ENCODE data around the gene RIMKLB.
A peak's percentile ranks its signal among the peaks of the same experiment; 100 is the strongest.
"Not testable (repeated sequence)": the region's sequence is repeated elsewhere in the genome, so short reads cannot be mapped to it uniquely, and the experiment has no call there.

Gene RIMKLB

DNA sequence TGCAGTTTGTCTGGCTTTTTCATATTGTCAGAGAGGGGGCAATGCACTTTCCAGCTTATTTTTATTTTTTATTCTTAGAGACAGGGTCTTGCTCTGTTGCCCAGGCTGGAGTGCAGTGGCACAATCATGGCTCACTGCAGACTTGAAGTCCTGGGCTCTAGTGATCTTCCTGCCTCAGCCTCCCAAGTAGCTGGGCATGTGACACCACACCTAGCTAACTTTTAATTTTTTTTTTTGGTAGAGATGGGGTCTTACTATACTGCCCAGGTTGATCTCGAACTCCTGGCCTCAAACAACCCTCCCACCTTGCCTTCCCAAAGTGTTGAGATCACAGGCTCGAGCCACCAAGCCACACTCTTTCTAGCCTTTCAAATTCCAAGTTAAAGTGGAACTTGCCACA, 120.7 kb downstream of the RIMKLB start:
- ChIA-PET POLR2A (ENCODE audit: low non-redundant PET) (interaction anchor here (0.6 kb wide), 1 partner anchor 82 kb away, joined by 3 read pairs; no protein-coding TSS in a partner anchor), CTCF (no interaction called here)
- TF ChIP-seq, protein P1, sequence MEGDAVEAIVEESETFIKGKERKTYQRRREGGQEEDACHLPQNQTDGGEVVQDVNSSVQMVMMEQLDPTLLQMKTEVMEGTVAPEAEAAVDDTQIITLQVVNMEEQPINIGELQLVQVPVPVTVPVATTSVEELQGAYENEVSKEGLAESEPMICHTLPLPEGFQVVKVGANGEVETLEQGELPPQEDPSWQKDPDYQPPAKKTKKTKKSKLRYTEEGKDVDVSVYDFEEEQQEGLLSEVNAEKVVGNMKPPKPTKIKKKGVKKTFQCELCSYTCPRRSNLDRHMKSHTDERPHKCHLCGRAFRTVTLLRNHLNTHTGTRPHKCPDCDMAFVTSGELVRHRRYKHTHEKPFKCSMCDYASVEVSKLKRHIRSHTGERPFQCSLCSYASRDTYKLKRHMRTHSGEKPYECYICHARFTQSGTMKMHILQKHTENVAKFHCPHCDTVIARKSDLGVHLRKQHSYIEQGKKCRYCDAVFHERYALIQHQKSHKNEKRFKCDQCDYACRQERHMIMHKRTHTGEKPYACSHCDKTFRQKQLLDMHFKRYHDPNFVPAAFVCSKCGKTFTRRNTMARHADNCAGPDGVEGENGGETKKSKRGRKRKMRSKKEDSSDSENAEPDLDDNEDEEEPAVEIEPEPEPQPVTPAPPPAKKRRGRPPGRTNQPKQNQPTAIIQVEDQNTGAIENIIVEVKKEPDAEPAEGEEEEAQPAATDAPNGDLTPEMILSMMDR (conservative IDR thresholded peaks at IDR 0.05; ENCODE audit: low read depth), result no peak
- H3K27ac ChIP-seq, result no peak overlapping the region
- no peak for DNase-seq (ENCODE audit: low spot score)

DNA sequence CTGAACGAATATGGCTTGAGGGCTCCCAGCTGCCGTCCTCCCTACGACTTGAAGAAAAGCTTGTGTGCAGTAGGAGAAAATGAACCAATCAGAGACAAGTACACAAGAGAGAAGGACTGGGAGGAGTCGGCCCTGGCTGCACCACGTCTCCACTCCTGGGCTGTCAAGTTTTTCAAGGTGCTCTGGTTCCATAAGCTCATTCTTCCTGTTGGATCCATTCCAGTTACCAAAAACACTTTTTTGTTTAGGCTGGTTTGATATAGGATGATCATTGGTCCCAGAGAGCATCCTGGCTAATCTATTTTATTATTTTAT, 121.8 kb downstream of the RIMKLB start:
- POLR2A ChIA-PET (ENCODE audit: low non-redundant PET), result no interaction called here
- DNase-seq (ENCODE audit: low spot score), result no peak
- TF ChIP-seq, protein P1 (conservative IDR thresholded peaks at IDR 0.05; ENCODE audit: low read depth), result no peak
- CTCF ChIA-PET, result no interaction called here
- H3K27ac ChIP-seq, result no peak overlapping the region

DNA sequence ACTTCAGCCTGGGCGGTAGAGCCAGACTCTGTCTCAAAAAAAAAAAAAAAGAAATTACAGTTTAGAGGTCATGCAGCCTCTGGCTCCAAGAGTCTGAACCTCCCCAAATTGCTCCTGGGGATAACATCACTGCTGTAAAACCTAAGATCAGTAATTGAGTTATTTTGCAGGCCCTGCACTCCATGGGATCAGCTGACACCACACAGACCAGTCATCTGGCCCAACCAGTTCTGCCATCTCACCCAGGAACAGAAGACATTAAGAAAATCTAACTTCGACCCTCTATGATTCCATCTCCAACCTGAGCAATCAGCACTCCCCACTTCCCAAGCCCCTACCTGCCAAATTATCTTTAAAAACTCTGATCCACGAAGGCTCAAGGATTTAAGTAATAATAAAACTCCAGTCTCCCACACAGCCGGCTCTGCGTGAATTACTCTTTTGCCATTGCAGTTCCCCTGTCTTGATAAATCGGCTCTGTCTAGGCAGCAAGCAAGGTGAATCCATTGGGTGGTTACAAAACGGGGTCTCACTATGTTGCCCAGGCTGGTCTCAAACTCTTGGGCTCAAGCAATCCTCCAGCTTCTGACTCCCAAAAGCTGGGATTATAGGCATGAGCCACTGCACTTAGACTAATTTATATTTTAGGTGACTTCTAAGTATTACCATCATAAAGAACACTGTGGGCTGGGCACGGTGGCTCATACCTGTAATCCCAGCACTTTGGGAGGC, 123.1 kb downstream of the RIMKLB start:
- CTCF ChIA-PET; H3K27ac ChIP-seq; POLR2A ChIA-PET (ENCODE audit: low non-redundant PET); DNase-seq (ENCODE audit: low spot score): not testable (repeated sequence)

DNA sequence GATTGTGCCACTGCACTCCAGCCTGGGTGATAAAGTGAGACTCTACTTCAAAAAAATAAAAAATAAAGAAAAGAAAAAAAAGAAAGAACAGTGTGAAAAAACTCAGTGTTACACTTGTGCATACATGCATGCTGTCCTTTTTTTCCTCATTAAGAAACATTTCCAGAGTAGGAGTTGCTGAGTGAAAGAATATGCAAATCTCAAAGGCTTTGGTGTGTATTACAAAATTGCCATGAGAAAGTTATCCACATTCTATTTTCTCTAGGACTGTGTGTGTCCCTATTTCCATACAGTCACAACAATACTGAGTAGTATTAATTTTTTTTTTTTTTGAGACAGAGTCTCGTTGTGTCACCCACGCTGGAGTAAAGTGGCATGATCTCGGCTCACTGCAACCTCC, 123.8 kb downstream of the RIMKLB start:
- no peak for DNase-seq (ENCODE audit: low spot score)
- no peak overlapping the region for H3K27ac ChIP-seq
- ChIA-PET POLR2A (ENCODE audit: low non-redundant PET) (no interaction called here), CTCF (interaction anchor here (0.6 to 1.8 kb wide), 3 partner anchors 39 to 248 kb away, joined by 3 to 6 read pairs (median 4); no protein-coding TSS in a partner anchor)
- TF ChIP-seq, protein P1 (conservative IDR thresholded peaks at IDR 0.05; ENCODE audit: low read depth), result no peak

DNA sequence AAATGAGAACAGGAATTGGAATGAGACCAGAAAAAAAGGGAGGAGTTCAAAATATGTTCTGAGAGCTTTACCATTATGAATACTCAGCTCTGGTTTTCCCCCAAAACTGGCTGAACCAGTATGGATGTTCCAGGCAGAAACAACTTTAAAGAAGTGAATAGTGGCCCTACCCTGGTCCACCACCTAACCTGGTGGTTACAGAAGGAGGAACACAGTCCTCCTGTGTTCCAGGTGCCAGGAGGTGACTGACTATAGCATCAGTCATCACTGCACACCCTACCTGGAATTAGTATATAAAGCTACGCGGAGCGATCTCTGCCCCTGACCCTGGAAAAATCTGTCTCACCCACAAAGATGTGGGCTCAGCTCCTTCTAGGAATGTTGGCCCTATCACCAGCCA, 124.5 kb downstream of the RIMKLB start, which contains the start of gene A2ML1:
Gene A2ML1, plus strand, starts transcription at position 324 of the 400 bp plus-strand sequence. Its CDS starts 31 bp downstream, at position 355.
- H3K27ac ChIP-seq, result no peak within 1 kb of the TSS
- TF ChIP-seq, protein P1 (conservative IDR thresholded peaks at IDR 0.05; ENCODE audit: low read depth), result no peak
- peak; percentile 70 for DNase-seq (ENCODE audit: low spot score)
- CTCF ChIA-PET, result interaction anchor here (0.6 to 1.8 kb wide), 4 partner anchors 38 to 248 kb away, joined by 3 to 6 read pairs (median 4); no protein-coding TSS in a partner anchor
- POLR2A ChIA-PET (ENCODE audit: low non-redundant PET), result no interaction called here

DNA sequence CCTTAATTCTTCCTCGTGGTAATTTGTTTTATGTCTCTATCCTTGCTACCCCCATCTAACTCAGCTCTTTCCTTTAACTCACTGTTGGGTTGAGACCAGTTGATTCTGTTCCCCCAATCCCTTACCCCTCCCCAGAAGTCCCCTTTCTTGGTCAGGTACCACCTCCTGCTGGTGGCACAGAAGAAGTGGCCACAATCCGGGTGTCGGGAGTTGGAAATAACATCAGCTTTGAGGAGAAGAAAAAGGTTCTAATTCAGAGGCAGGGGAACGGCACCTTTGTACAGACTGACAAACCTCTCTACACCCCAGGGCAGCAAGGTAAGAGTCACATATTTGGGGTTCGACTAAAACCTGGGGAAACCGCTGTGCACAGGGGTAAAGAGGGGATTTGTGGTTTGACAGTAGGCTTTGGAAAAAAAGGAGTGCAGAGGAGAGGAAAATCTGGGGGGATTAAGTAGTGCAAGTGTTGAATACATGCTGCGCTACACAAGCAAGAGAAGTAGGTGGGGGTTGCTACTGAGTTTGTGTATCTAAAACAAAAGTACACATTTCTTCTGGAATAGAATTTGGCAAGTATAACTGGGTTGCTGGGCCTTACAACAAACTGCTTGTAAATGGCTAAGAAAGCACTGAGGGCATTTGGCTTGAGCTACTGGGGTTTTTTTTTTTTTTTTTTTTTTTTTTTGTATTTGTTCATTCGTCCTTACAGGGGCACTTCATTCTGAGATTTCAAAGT, 125.9 kb downstream of the RIMKLB start:
- ChIA-PET CTCF (interaction anchor here (1.8 kb wide), 1 partner anchor 67 kb away, joined by 6 read pairs; no protein-coding TSS in a partner anchor), POLR2A (ENCODE audit: low non-redundant PET) (no interaction called here)
- TF ChIP-seq, protein P1 (conservative IDR thresholded peaks at IDR 0.05; ENCODE audit: low read depth), result no peak
- H3K27ac ChIP-seq, result no peak overlapping the region
- DNase-seq (ENCODE audit: low spot score), result no peak
